Ovary (tissue), 9 donors: Measurements from ENCODE around the gene ATP2A2. TPM values are rescaled to one million over a fixed set of nuclear protein-coding genes. Genes with fewer than 3 reads are reported as not detected.
A peak's percentile ranks its signal among the peaks of the same experiment; 100 is the strongest.

Experiments
- DNase-seq, 5 donors: peaks; one replicate each; pipeline ENCODE4 v3.0.0-alpha.2; 2019 to 2020
- H3K27ac ChIP-seq, 2 donors: fragments of 200-600 bp; one replicate each; pipeline versions ENCODE4 v1.5.1 to v1.8.0; 2019 to 2022
- H3K27me3 ChIP-seq: fragments of 200-600 bp; one replicate; pipeline ENCODE4 v1.8.0; 2022
- H3K36me3 ChIP-seq: fragments of 200-600 bp; sonication (generic); one replicate; pipeline ENCODE4 v1.5.1; 2019
- H3K4me1 ChIP-seq: one replicate; pipeline ENCODE4 v1.8.1; 2013; ENCODE audit warnings: mild to moderate bottlenecking, moderate library complexity; ENCODE audit not compliant: insufficient read depth
- H3K4me3 ChIP-seq: fragments of 200-600 bp; sonication (generic); one replicate; pipeline ENCODE4 v1.5.1; 2017
- H3K9me3 ChIP-seq, 2 donors: fragments of 200-600 bp in 1 of 2; sonication (generic) in 1 of 2; one replicate each; pipeline versions ENCODE4 v1.5.1 to v1.8.1; 2013 to 2019; ENCODE audit warnings: mild to moderate bottlenecking in 1 of 2, moderate library complexity in 1 of 2
- CTCF ChIP-seq, 3 donors: fragments of 450-650 bp in 2 of 3; fragments of 200-600 bp in 1 of 3; IDR thresholded peaks; one replicate each; pipeline versions ENCODE4 v1.5.1 to v1.8.0; 2016 to 2022; ENCODE audit warnings: antibody characterized with exemption in 3 of 3, mild to moderate bottlenecking in 1 of 3
- EP300 ChIP-seq: sonication (generic); formaldehyde crosslinking; IDR thresholded peaks from one replicate; pipeline ENCODE4 v1.6.1; 2017; ENCODE audit warnings: antibody characterized with exemption
- POLR2A ChIP-seq: fragments of 450-650 bp; IDR thresholded peaks from one replicate; pipeline ENCODE4 v1.6.1; 2017; ENCODE audit warnings: antibody characterized with exemption, mild to moderate bottlenecking, moderate library complexity
- WGBS, 3 donors: extraction: QIAGEN DNeasy Blood & Tissue Kit in 1 of 3; methylation state at CpG; one replicate each; pipeline versions ENCODE4 v1.1.5 to v1.1.7; 2013 to 2017; 5-methylcytosine and 5-hydroxymethylcytosine counted together
- intact Hi-C, 4 donors: fragments of 100-400 bp; cut with DNase I; formaldehyde crosslinking; loops; one replicate each; pipeline versions ENCODE4 v1.11.0 to v1.15.1; 2022 to 2023
- polyA plus RNA-seq, 2 donors: library from polyadenylated mRNA; stranded (reverse); fragments of 200-250 nt in 1 of 2; fragments of 350-450 nt in 1 of 2; fragmentation: Illumina TruSeq in 1 of 2; extraction: RNeasy Lipid Tissue Mini Kit (QIAGEN cat#74804) in 1 of 2; gene quantifications; one replicate each; pipeline ENCODE4 v1.2.3, GENCODE V29; 2013 to 2014
- total RNA-seq, 7 donors: library from RNA; depleted of rRNA in 2 of 7; stranded (reverse); fragments of >200 nt in 2 of 7; fragmentation: NEBNext Ultra II Directional in 3 of 7; extraction: Animal tissue kit (Norgen Biotek cat#: 25700) in 3 of 7; gene quantifications; one replicate each; pipeline versions ENCODE4 v1.1.0 to v1.2.4, GENCODE V29; 2016 to 2023
- donor health status: DM: no; HTN: no; CAD: no; lungs with moderate emphysema.
- donor health status: DM: no; HTN: no; CAD: no.
- donor health status: Bipolar disorder and iron deficiency.
- donor health status: DM: yes; HTN: yes; CAD: no.
- donor health status: DM: no; HTN: no; CAD: no.
- donor health status: DM: yes; HTN: yes; CAD: no.

Gene ATP2A2
- total and polyA plus RNA-seq, 9 donors, result 54.2 to 183 (median 137) TPM

GRCh38 chr12:110370732-110371231 is 89.7 kb downstream of the ATP2A2 start:
- H3K4me1 ChIP-seq, result peaks cover 6% of the 10 kb centered on the region
- no peaks in the 10 kb centered on the region for H3K9me3 ChIP-seq
- H3K36me3 ChIP-seq, result no peaks in the 10 kb centered on the region
- H3K27ac ChIP-seq, result no peak overlapping the region
- H3K4me3 ChIP-seq, result no peak overlapping the region
- WGBS, 3 donors, result 57 to 69% (median 68%) methylated on average over 12 to 13 of the region's 13 CpGs
- TF ChIP-seq POLR2A (no peak), EP300 (no peak), CTCF (IDR thresholded peaks at IDR 0.05) (no peak)
- no peak for DNase-seq
- intact Hi-C loops, result no loop called here
- H3K27me3 ChIP-seq, result no peaks in the 10 kb centered on the region

- intact Hi-C loops, result no loop called here
- H3K27ac ChIP-seq, result peak overlapping the region in 1 of 2 donors; percentile 31
- H3K27me3 ChIP-seq, result no peaks in the 10 kb centered on the region
- no peaks in the 10 kb centered on the region for H3K36me3 ChIP-seq
- 51 to 52% (median 52%) methylated on average over 12 to 13 of the region's 13 CpGs for WGBS, 3 donors
- TF ChIP-seq CTCF (IDR thresholded peaks at IDR 0.05) (no peak), POLR2A (no peak), EP300 (no peak)
- no peaks in the 10 kb centered on the region for H3K9me3 ChIP-seq
- peak in 1 of 5 donors; percentile 38 for DNase-seq
- peaks cover 3% of the 10 kb centered on the region for H3K4me1 ChIP-seq
- H3K4me3 ChIP-seq, result no peak overlapping the region
Measured at GRCh38 chr12:110371408-110372055, 90.5 kb downstream of the ATP2A2 start.

- Histone ChIP-seq H3K36me3 (no peaks in the 10 kb centered on the region), H3K4me1 (peaks cover 1% of the 10 kb centered on the region), H3K9me3 (no peaks in the 10 kb centered on the region), H3K27ac (no peak overlapping the region), H3K27me3 (no peaks in the 10 kb centered on the region), H3K4me3 (no peak overlapping the region)
- TF ChIP-seq EP300 (no peak), CTCF (IDR thresholded peaks at IDR 0.05) (no peak), POLR2A (no peak)
- intact Hi-C loops, result no loop called here
- no peak for DNase-seq
- WGBS, 3 donors, result 87 to 88% (median 87%) methylated on average over 7 of the region's 7 CpGs
Measured at GRCh38 chr12:110372056-110372425, 91.0 kb downstream of the ATP2A2 start.

- intact Hi-C loops, result no loop called here
- no peaks in the 10 kb centered on the region for H3K36me3 ChIP-seq
- H3K4me1 ChIP-seq, result no peaks in the 10 kb centered on the region
- TF ChIP-seq POLR2A, result no peak
- TF ChIP-seq EP300, result no peak
- no peak for TF ChIP-seq CTCF (IDR thresholded peaks at IDR 0.05)
- no peaks in the 10 kb centered on the region for H3K27me3 ChIP-seq
- no peak overlapping the region for H3K27ac ChIP-seq
- no peak for DNase-seq
- no peak overlapping the region for H3K4me3 ChIP-seq
- WGBS, 3 donors, result 42 to 48% (median 48%) methylated on average over 4 of the region's 4 CpGs
- H3K9me3 ChIP-seq, result no peaks in the 10 kb centered on the region
Measured at GRCh38 chr12:110373025-110373424, 92.0 kb downstream of the ATP2A2 start.
